GM19328 (cell line): ENCODE data around the gene MICU2.

Experiments used
- ATAC-seq: cut with Tn5 transposase; IDR thresholded peaks from one replicate; pipeline ENCODE4 v1.9.1; 2021; ENCODE audit warnings: mild to moderate bottlenecking, moderate library complexity; ENCODE audit not compliant: unreplicated experiment

Gene MICU2

DNA sequence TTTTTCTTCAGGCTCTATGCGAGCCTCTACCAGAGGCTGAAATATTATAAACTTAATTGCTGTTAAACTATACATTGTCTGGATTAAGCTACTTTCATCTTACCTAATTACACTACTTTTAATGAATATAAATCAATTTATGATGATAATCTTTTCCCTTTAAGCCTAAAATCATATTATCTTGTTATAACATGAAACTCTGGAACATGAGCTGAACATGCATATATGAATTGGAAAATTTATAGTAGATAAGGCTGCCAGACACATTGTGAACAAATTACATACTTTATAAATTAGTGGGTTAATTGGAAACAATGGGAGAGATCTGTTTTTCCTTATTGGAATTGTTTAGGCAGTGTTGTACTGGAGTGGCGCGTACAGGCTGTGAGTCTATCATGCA is 99.6 kb downstream of the MICU2 start:
- ATAC-seq: no peak

- no peak for ATAC-seq
Measured at GRCh38 chr13:21501686-21502085, 102.3 kb downstream of the MICU2 start.

GRCh38 chr13:21486322-21486721 is 117.6 kb downstream of the MICU2 start:
- ATAC-seq: no peak

GRCh38 chr13:21483748-21484147 is 120.2 kb downstream of the MICU2 start:
- no peak for ATAC-seq

DNA sequence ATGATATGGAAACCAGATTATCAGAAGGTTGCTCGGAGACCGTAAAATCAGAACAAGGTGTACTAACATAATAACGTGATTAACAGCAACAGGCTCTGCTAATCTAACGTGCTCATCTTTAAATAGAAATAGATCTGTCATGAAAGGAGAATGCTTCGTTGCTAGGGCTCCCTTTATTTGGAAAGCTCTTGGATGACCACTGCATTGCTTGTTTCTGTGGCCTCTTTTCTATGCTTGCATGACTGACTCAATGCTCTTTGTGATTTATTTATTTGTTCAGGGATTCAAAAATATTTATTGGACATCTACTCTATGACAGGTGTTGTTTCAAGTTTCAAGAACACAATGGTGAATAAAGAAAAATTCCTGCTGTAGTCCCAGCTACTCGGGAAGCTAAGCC is 122.6 kb downstream of the MICU2 start:
- no peak for ATAC-seq

DNA sequence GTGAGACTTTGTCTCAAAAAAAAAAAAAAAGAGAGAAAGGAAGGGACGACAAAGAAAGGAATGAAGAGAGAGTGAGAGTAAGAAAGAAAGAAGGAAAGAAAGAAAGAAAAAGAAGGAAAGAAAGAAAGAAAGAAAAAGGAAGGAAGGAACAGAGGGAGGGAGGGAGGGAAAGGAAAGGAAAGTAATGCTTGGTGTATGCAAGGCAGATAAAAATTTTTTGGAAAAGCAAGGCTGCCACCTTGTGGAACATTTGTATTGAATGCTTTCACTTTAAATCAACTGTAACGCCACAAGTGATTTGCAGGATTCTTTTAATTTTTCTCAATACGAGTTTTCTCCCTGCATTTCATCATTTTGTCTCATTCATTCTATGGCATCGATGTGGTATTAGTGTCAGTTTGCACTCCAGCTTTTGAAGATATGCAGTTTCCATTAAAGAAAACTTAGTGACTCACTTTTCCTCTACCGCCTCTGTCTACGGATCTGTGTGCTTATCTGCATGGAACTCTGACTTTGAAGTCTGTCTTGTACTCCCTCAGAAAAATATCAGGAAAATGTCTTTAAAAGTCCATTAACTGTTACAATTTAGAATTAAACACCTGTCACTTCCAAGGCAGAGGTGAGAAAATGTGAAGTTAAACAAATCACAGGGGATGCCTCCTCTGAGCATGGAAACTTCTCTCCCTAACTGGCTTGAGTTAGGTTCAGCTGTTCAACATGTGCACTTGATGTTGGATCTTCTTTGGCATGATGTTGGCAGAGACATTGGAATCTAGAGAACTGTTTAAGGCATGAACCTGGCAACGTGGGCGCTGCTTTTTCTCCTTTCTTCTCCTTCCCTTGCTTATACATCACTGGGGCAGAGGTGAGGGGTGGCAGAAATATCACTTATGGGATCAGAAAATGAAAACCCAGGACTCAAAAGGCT is 124.8 kb downstream of the MICU2 start:
- no peak for ATAC-seq

DNA sequence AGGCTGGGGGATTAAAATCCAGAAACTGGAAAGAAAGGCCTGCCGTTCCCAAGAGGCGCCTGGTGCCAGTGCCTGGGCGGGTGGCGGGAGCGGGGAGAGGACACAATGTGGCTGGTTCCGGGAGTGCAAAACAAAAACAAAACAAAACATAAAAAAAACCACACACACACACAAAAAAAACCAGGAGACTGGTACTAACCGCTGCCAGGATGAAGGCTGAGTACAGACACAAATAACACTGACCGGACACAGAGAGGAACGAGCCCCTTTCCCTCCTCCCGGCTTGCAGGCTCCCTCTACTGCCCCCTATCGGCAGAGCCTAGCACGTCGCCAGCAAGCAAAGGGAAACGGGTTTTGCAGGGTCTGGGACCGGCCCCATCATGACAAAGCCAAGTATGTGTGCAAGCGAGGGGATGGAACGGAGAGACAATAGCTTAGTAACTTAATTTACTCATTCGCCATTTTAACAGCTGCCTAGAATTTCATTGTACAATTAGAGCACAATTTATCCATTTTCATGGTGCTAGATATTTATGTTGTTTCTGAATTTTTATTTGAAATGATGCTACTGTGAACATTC is 127.0 kb downstream of the MICU2 start:
- ATAC-seq: peak; percentile 68

DNA sequence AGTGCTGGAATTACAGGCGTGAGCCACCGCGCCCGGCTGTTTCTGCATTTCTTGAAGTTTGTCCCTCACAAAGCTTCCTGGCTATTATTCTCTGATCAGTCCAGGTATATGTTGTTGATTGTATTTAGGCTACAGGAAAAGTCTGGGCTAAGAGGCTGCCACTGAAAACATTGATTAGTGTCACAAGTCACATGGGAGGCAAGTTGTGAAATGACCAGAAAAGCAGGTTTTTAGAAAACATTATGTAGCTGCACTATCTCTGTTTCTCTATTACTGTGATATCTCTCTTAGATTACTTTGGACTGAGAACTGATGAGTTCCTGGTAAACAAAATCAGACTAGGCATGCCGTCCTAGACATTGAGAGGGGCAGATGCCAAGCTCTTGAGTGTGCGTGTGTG is 128.9 kb downstream of the MICU2 start:
- no peak for ATAC-seq

DNA sequence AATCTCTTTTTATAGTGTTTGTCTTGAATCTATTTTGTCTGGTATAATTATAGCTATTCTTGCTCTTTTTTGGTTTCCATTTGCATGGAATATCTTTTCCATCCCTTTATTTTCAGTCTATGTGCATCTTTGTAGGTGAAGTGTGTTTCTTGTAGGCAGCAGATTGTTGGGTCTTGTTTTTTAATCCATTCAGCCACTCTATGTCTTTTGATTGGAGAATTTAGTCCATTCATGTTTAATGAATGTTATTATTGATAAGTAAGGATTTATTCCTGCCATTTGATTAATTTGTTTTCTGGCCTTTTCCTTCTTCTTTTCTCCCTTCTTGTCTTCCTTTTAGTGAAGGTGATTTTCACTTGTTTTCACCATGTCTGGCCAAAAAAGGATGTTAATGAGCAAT is 133.2 kb downstream of the MICU2 start:
- no peak for ATAC-seq

- ATAC-seq: no peak
Measured at GRCh38 chr13:21466527-21466926, 137.4 kb downstream of the MICU2 start.

- no peak for ATAC-seq
Measured at GRCh38 chr13:21465710-21466160, 138.2 kb downstream of the MICU2 start.

- no peak for ATAC-seq
Measured at GRCh38 chr13:21463424-21463823, 140.5 kb downstream of the MICU2 start.

DNA sequence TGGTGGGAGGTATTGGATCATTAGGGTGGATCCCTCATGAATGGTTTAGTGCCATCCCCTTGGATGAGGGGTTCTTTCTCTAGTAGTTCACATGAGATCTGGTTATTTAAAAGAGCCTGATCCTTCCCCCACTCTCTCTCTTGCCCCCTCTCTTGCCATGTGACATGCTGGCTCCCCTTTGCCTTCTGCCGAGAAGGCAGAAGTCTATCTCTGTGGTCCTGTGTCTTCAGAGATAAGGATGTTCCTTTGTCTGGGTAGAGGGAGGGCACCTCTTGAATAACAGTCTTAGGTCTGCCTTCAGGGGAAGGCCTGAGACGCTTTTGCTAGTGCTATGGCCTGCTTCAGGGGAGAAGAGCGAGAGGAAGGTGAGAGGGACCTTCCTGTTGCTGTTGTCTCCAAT is 142.8 kb downstream of the MICU2 start:
- no peak for ATAC-seq

- peak; percentile 84 for ATAC-seq
Measured at GRCh38 chr13:21458813-21459701, 144.9 kb downstream of the MICU2 start, which contains the start of gene ZDHHC20. ZDHHC20 (minus strand) TSS chr13:21459303; CDS start chr13:21459171, 132 bp downstream.

GRCh38 chr13:21458451-21458812 is 145.5 kb downstream of the MICU2 start:
- ATAC-seq: peak; percentile 28

DNA sequence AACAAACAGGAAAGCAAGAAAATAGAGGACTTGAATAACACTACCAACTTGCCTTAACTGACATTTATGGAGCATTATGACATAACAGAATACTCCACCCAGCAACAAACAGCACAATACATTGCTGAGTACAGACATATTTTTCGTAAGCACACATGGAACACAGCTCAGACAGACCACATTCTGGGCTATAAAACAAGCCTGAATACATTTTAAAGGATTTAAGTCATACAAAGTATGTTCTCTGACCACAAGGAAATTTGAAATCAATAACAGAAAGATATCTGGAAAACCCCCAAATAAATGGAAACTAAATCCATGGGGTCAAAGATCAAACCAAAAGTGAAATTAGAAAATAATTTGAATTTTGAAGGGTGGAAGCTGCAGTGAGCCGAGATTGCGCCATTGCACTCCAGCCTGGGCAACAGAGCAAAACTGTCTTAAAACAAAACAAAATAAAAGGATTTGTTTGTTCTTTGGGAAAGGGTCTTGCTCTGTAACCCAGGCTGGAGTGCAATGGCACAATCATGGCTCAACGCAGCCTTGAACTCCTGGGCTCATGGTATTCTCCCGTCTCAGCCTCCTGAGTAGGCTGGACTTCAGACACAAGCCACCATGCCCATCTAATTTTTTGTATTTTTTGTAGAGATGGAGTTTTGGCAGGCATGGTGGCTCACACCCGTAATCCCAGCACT is 150.4 kb downstream of the MICU2 start:
- no peak for ATAC-seq

- ATAC-seq: no peak
Measured at GRCh38 chr13:21450936-21451335, 153.0 kb downstream of the MICU2 start.

DNA sequence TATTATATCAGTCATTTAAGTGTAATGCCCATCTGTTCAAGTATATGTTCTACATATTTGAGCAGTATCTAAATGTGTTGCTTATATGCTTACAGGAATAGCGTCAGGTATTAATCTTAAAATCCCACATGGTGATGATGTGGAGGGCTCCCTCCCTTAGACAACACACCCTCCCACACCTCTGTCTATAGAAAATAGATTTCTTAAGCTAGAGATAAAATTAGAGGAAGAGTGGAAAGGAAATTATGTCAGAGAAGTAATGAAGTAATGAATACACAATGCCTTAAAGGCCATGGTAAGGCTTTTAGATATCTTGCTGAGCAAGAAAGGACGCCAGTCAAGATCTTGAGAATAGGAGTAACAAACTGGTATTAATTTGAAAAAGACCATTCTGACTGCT is 157.3 kb downstream of the MICU2 start:
- no peak for ATAC-seq

DNA sequence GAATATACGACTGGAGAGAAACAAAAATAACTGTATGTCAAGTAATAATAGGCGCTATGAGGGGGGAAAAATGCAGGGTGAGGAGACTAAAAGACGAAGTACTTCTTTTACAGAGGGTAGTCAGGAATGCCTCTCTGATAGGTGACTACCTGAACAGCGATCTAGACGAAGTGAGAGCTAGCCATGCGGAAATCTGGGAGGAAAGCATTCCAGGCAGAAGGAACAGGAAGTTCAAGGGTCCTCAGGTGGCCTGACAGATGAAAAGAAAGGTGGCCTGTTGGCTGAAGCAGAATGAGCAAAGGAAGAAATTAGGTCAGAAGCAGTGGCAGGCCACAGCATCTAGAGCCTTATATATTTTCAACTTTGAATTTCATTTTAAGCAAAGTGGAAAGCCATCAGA is 158.2 kb downstream of the MICU2 start:
- no peak for ATAC-seq

GRCh38 chr13:21443171-21443570 is 160.8 kb downstream of the MICU2 start:
- ATAC-seq: no peak
